Measurements from ENCODE around the gene SLC39A11.

The SLC39A11 gene

GRCh38 chr17:72648702-72649101, 443.8 kb downstream of the SLC39A11 start:
- H3K4me1 ChIP-seq (ENCODE audit: control insufficient read depth, insufficient read depth, low read depth, low read length) = no peaks in the 10 kb centered on the region
- H2AK5ac ChIP-seq (ENCODE audit: low read length, severe bottlenecking) = no peak overlapping the region
- no peak overlapping the region for H3K4me3 ChIP-seq (ENCODE audit: insufficient read depth in 1 of 2, low read depth in 1 of 2, low read length in 2 of 2)
- no peak overlapping the region for H2BK12ac ChIP-seq (ENCODE audit: low read length in 2 of 2)
- no peak overlapping the region for H3K14ac ChIP-seq (ENCODE audit: low read length in 2 of 2)
- H3K4me2 ChIP-seq (ENCODE audit: low read length, poor library complexity, severe bottlenecking) = no peak overlapping the region
- DNase-seq = no peak
- no peak overlapping the region for H2BK15ac ChIP-seq (ENCODE audit: low read depth, poor library complexity, severe bottlenecking)
- H2BK5ac ChIP-seq (ENCODE audit: low read depth, low read length, poor library complexity, severe bottlenecking) = no peak overlapping the region
- no peak overlapping the region for H2BK120ac ChIP-seq (ENCODE audit: low read depth, low read length)
- H3K79me1 ChIP-seq (replicated peaks; ENCODE audit: low read length, poor library complexity, severe bottlenecking) = no peaks in the 10 kb centered on the region
- WGBS = 93% methylated on average over 11 of the region's 11 CpGs
- no peak overlapping the region for H3K18ac ChIP-seq (ENCODE audit: low read depth in 1 of 2, low read length in 2 of 2)
- H3K23ac ChIP-seq (ENCODE audit: low read length in 2 of 2) = no peak overlapping the region
- H3K9me3 ChIP-seq (ENCODE audit: control insufficient read depth, low read length) = no peaks in the 10 kb centered on the region
- H3K36me3 ChIP-seq (ENCODE audit: control insufficient read depth in 1 of 2, insufficient read depth in 2 of 2, low read depth in 1 of 2, low read length in 2 of 2) = no peaks in the 10 kb centered on the region
- H4K91ac ChIP-seq (ENCODE audit: low read length) = no peak overlapping the region
- no peak overlapping the region for H3K9ac ChIP-seq (ENCODE audit: low read length)
- H3K27me3 ChIP-seq (ENCODE audit: control insufficient read depth in 1 of 2, insufficient read depth in 1 of 2, low read length in 2 of 2) = no peaks in the 10 kb centered on the region
- no peak overlapping the region for H3K4ac ChIP-seq (ENCODE audit: low read depth in 1 of 2, low read length in 2 of 2)
- H3K27ac ChIP-seq (ENCODE audit: low read length, poor library complexity, severe bottlenecking) = no peak overlapping the region
- H2AFZ ChIP-seq (ENCODE audit: low read depth, low read length) = no peak overlapping the region
- H4K8ac ChIP-seq (ENCODE audit: low read length) = no peak overlapping the region

GRCh38 chr17:72646176-72646575, 446.3 kb downstream of the SLC39A11 start:
- no peak overlapping the region for H3K23ac ChIP-seq (ENCODE audit: low read length in 2 of 2)
- H3K14ac ChIP-seq (ENCODE audit: low read length in 2 of 2) = no peak overlapping the region
- H3K18ac ChIP-seq (ENCODE audit: low read depth in 1 of 2, low read length in 2 of 2) = no peak overlapping the region
- no peak overlapping the region for H2BK120ac ChIP-seq (ENCODE audit: low read depth, low read length)
- H3K4me2 ChIP-seq (ENCODE audit: low read length, poor library complexity, severe bottlenecking) = no peak overlapping the region
- no peaks in the 10 kb centered on the region for H3K4me1 ChIP-seq (ENCODE audit: control insufficient read depth, insufficient read depth, low read depth, low read length)
- H2BK5ac ChIP-seq (ENCODE audit: low read depth, low read length, poor library complexity, severe bottlenecking) = no peak overlapping the region
- no peak overlapping the region for H3K27ac ChIP-seq (ENCODE audit: low read length, poor library complexity, severe bottlenecking)
- H4K8ac ChIP-seq (ENCODE audit: low read length) = no peak overlapping the region
- no peaks in the 10 kb centered on the region for H3K79me1 ChIP-seq (replicated peaks; ENCODE audit: low read length, poor library complexity, severe bottlenecking)
- no peak overlapping the region for H2AFZ ChIP-seq (ENCODE audit: low read depth, low read length)
- H3K4me3 ChIP-seq (ENCODE audit: insufficient read depth in 1 of 2, low read depth in 1 of 2, low read length in 2 of 2) = no peak overlapping the region
- WGBS = 29% methylated on average over 1 of the region's 2 CpGs
- DNase-seq = no peak
- H2BK15ac ChIP-seq (ENCODE audit: low read depth, poor library complexity, severe bottlenecking) = no peak overlapping the region
- H3K27me3 ChIP-seq (ENCODE audit: control insufficient read depth in 1 of 2, insufficient read depth in 1 of 2, low read length in 2 of 2) = peaks cover 0 to under 1% of the 10 kb centered on the region in 2 experiments
- no peaks in the 10 kb centered on the region for H3K9me3 ChIP-seq (ENCODE audit: control insufficient read depth, low read length)
- no peak overlapping the region for H3K9ac ChIP-seq (ENCODE audit: low read length)
- no peak overlapping the region for H4K91ac ChIP-seq (ENCODE audit: low read length)
- no peak overlapping the region for H2BK12ac ChIP-seq (ENCODE audit: low read length in 2 of 2)
- no peak overlapping the region for H3K4ac ChIP-seq (ENCODE audit: low read depth in 1 of 2, low read length in 2 of 2)
- H2AK5ac ChIP-seq (ENCODE audit: low read length, severe bottlenecking) = no peak overlapping the region
- no peaks in the 10 kb centered on the region for H3K36me3 ChIP-seq (ENCODE audit: control insufficient read depth in 1 of 2, insufficient read depth in 2 of 2, low read depth in 1 of 2, low read length in 2 of 2)

GRCh38 chr17:72644492-72644891, 448.0 kb downstream of the SLC39A11 start:
- Histone ChIP-seq H2AK5ac (ENCODE audit: low read length, severe bottlenecking) (no peak overlapping the region), H2BK12ac (ENCODE audit: low read length in 2 of 2) (no peak overlapping the region), H3K27ac (ENCODE audit: low read length, poor library complexity, severe bottlenecking) (no peak overlapping the region), H2BK5ac (ENCODE audit: low read depth, low read length, poor library complexity, severe bottlenecking) (no peak overlapping the region), H2BK120ac (ENCODE audit: low read depth, low read length) (no peak overlapping the region), H3K36me3 (ENCODE audit: control insufficient read depth in 1 of 2, insufficient read depth in 2 of 2, low read depth in 1 of 2, low read length in 2 of 2) (no peaks in the 10 kb centered on the region), H3K18ac (ENCODE audit: low read depth in 1 of 2, low read length in 2 of 2) (no peak overlapping the region), H3K9me3 (ENCODE audit: control insufficient read depth, low read length) (no peaks in the 10 kb centered on the region), H3K4me3 (ENCODE audit: insufficient read depth in 1 of 2, low read depth in 1 of 2, low read length in 2 of 2) (no peak overlapping the region), H3K4me2 (ENCODE audit: low read length, poor library complexity, severe bottlenecking) (no peak overlapping the region), H4K8ac (ENCODE audit: low read length) (no peak overlapping the region), H2AFZ (ENCODE audit: low read depth, low read length) (no peak overlapping the region), H3K9ac (ENCODE audit: low read length) (no peak overlapping the region), H4K91ac (ENCODE audit: low read length) (no peak overlapping the region), H3K27me3 (ENCODE audit: control insufficient read depth in 1 of 2, insufficient read depth in 1 of 2, low read length in 2 of 2) (peaks cover 0 to 16% of the 10 kb centered on the region in 2 experiments), H3K4me1 (ENCODE audit: control insufficient read depth, insufficient read depth, low read depth, low read length) (no peaks in the 10 kb centered on the region), H2BK15ac (ENCODE audit: low read depth, poor library complexity, severe bottlenecking) (no peak overlapping the region), H3K79me1 (replicated peaks; ENCODE audit: low read length, poor library complexity, severe bottlenecking) (no peaks in the 10 kb centered on the region), H3K14ac (ENCODE audit: low read length in 2 of 2) (no peak overlapping the region), H3K4ac (ENCODE audit: low read depth in 1 of 2, low read length in 2 of 2) (no peak overlapping the region), H3K23ac (ENCODE audit: low read length in 2 of 2) (no peak overlapping the region)
- DNase-seq = no peak
- 86% methylated on average over 3 of the region's 4 CpGs for WGBS

- no peak overlapping the region for H3K27ac ChIP-seq (ENCODE audit: low read length, poor library complexity, severe bottlenecking)
- H3K23ac ChIP-seq (ENCODE audit: low read length in 2 of 2) = no peak overlapping the region
- no peak overlapping the region for H2BK15ac ChIP-seq (ENCODE audit: low read depth, poor library complexity, severe bottlenecking)
- H3K36me3 ChIP-seq (ENCODE audit: control insufficient read depth in 1 of 2, insufficient read depth in 2 of 2, low read depth in 1 of 2, low read length in 2 of 2) = no peaks in the 10 kb centered on the region
- H2AK5ac ChIP-seq (ENCODE audit: low read length, severe bottlenecking) = no peak overlapping the region
- H3K27me3 ChIP-seq (ENCODE audit: control insufficient read depth in 1 of 2, insufficient read depth in 1 of 2, low read length in 2 of 2) = peaks cover 0 to 21% of the 10 kb centered on the region in 2 experiments
- H3K79me1 ChIP-seq (replicated peaks; ENCODE audit: low read length, poor library complexity, severe bottlenecking) = no peaks in the 10 kb centered on the region
- no peak overlapping the region for H3K4me2 ChIP-seq (ENCODE audit: low read length, poor library complexity, severe bottlenecking)
- H3K9ac ChIP-seq (ENCODE audit: low read length) = no peak overlapping the region
- no peak overlapping the region for H4K8ac ChIP-seq (ENCODE audit: low read length)
- no peaks in the 10 kb centered on the region for H3K4me1 ChIP-seq (ENCODE audit: control insufficient read depth, insufficient read depth, low read depth, low read length)
- no peak overlapping the region for H3K18ac ChIP-seq (ENCODE audit: low read depth in 1 of 2, low read length in 2 of 2)
- WGBS = 98% methylated on average over 4 of the region's 4 CpGs
- H3K14ac ChIP-seq (ENCODE audit: low read length in 2 of 2) = no peak overlapping the region
- H4K91ac ChIP-seq (ENCODE audit: low read length) = no peak overlapping the region
- no peak overlapping the region for H3K4me3 ChIP-seq (ENCODE audit: insufficient read depth in 1 of 2, low read depth in 1 of 2, low read length in 2 of 2)
- no peak for DNase-seq
- H3K4ac ChIP-seq (ENCODE audit: low read depth in 1 of 2, low read length in 2 of 2) = no peak overlapping the region
- H2AFZ ChIP-seq (ENCODE audit: low read depth, low read length) = no peak overlapping the region
- no peak overlapping the region for H2BK5ac ChIP-seq (ENCODE audit: low read depth, low read length, poor library complexity, severe bottlenecking)
- H2BK120ac ChIP-seq (ENCODE audit: low read depth, low read length) = no peak overlapping the region
- H2BK12ac ChIP-seq (ENCODE audit: low read length in 2 of 2) = no peak overlapping the region
- H3K9me3 ChIP-seq (ENCODE audit: control insufficient read depth, low read length) = no peaks in the 10 kb centered on the region
Observed at GRCh38 chr17:72643575-72644216, 448.8 kb downstream of the SLC39A11 start.

Measured in mesenchymal stem cell (in vitro differentiated cells and primary cell).